ENCODE measurements around the gene GPC6.
"Not testable (repeated sequence)": the region's sequence is repeated elsewhere in the genome, so short reads cannot be mapped to it uniquely, and the experiment has no call there.

GPC6 gene

GRCh38 chr13:93472814-93473296 lies 246.2 kb downstream of the GPC6 start:
- no peak overlapping the region for H3K4me3 ChIP-seq (ENCODE audit: control insufficient read depth, low read depth, low read length)
- no peak for TF ChIP-seq CTCF (IDR thresholded peaks at IDR 0.05; ENCODE audit: control insufficient read depth, insufficient read depth, low read depth, low read length, missing control alignments)
- DNase-seq (ENCODE audit: low read depth), result no peak

- H3K4me3 ChIP-seq (ENCODE audit: control insufficient read depth, low read depth, low read length), result no peak overlapping the region
- DNase-seq (ENCODE audit: low read depth), result no peak
- TF ChIP-seq CTCF (IDR thresholded peaks at IDR 0.05; ENCODE audit: control insufficient read depth, insufficient read depth, low read depth, low read length, missing control alignments), result no peak
Measured at GRCh38 chr13:93473441-93474270, 247.0 kb downstream of the GPC6 start.

GRCh38 chr13:93476175-93476574 lies 249.6 kb downstream of the GPC6 start:
- no peak for TF ChIP-seq CTCF (IDR thresholded peaks at IDR 0.05; ENCODE audit: control insufficient read depth, insufficient read depth, low read depth, low read length, missing control alignments)
- H3K4me3 ChIP-seq (ENCODE audit: control insufficient read depth, low read depth, low read length), result no peak overlapping the region
- peak; percentile 80 for DNase-seq (ENCODE audit: low read depth)

GRCh38 chr13:93477238-93477637 lies 250.6 kb downstream of the GPC6 start:
- DNase-seq (ENCODE audit: low read depth), result peak; percentile 37
- no peak overlapping the region for H3K4me3 ChIP-seq (ENCODE audit: control insufficient read depth, low read depth, low read length)
- TF ChIP-seq CTCF (IDR thresholded peaks at IDR 0.05; ENCODE audit: control insufficient read depth, insufficient read depth, low read depth, low read length, missing control alignments), result no peak

GRCh38 chr13:93480553-93481106 lies 254.0 kb downstream of the GPC6 start:
- DNase-seq (ENCODE audit: low read depth), result no peak

GRCh38 chr13:93496117-93496516 lies 269.5 kb downstream of the GPC6 start:
- DNase-seq (ENCODE audit: low read depth); H3K4me3 ChIP-seq (ENCODE audit: control insufficient read depth, low read depth, low read length): not testable (repeated sequence)

More at GRCh38 chr13:93480553-93481106, 254.0 kb downstream of the GPC6 start:
- TF ChIP-seq CTCF (IDR thresholded peaks at IDR 0.05; ENCODE audit: control insufficient read depth, insufficient read depth, low read depth, low read length, missing control alignments), result no peak
- H3K4me3 ChIP-seq (ENCODE audit: control insufficient read depth, low read depth, low read length), result no peak overlapping the region

- TF ChIP-seq CTCF (IDR thresholded peaks at IDR 0.05; ENCODE audit: control insufficient read depth, insufficient read depth, low read depth, low read length, missing control alignments), result no peak
- no peak for DNase-seq (ENCODE audit: low read depth)
- no peak overlapping the region for H3K4me3 ChIP-seq (ENCODE audit: control insufficient read depth, low read depth, low read length)
Measured at GRCh38 chr13:93496985-93497673, 270.5 kb downstream of the GPC6 start.
